Esophagus muscularis mucosa (tissue), 4 donors: ENCODE results near the gene GSDME. TPM values are rescaled to one million over a fixed set of nuclear protein-coding genes. Genes with fewer than 3 reads are reported as not detected.
A peak's percentile ranks its signal among the peaks of the same experiment; 100 is the strongest.
"Not testable (repeated sequence)": the region's sequence is repeated elsewhere in the genome, so short reads cannot be mapped to it uniquely, and the experiment has no call there.

Experiments
- DNase-seq: peaks from one replicate; pipeline ENCODE4 v3.0.0-alpha.2; 2017; ENCODE audit errors: extremely low spot score
- H3K27ac ChIP-seq, 4 donors: fragments of 200-600 bp; sonication (generic); replicated peaks in 1 of 4; 1 replicate in 3 of 4; 2 replicates in 1 of 4; pipeline ENCODE4 v1.5.1; 2016 to 2019; ENCODE audit warnings: mild to moderate bottlenecking in 1 of 4
- H3K27me3 ChIP-seq, 4 donors: fragments of 200-600 bp; sonication (generic); one replicate each; pipeline versions ENCODE4 v1.5.1 to v1.6.0; 2016 to 2019
- H3K36me3 ChIP-seq, 4 donors: fragments of 200-600 bp; sonication (generic); one replicate each; pipeline ENCODE4 v1.5.1; 2016 to 2019
- H3K4me1 ChIP-seq, 4 donors: fragments of 200-600 bp; sonication (generic); one replicate each; pipeline ENCODE4 v1.5.1; 2016 to 2019
- H3K4me3 ChIP-seq, 4 donors: fragments of 200-600 bp; sonication (generic); 1 replicate in 2 of 4; 2 replicates in 2 of 4; pipeline ENCODE4 v1.5.1; 2016 to 2019; ENCODE audit warnings: mild to moderate bottlenecking in 4 of 4, moderate library complexity in 1 of 4
- H3K9me3 ChIP-seq, 4 donors: fragments of 200-600 bp; sonication (generic); 1 replicate in 3 of 4; 2 replicates in 1 of 4; pipeline ENCODE4 v1.5.1; 2016 to 2019
- EP300 ChIP-seq: sonication (generic); formaldehyde crosslinking; IDR thresholded peaks from one replicate; pipeline ENCODE4 v1.6.1; 2017; ENCODE audit warnings: antibody characterized with exemption
- POLR2A ChIP-seq: fragments of 450-650 bp; IDR thresholded peaks from one replicate; pipeline ENCODE4 v1.6.1; 2017; ENCODE audit warnings: antibody characterized with exemption, moderate library complexity, mild to moderate bottlenecking, low read depth
- POLR2AphosphoS5 ChIP-seq, 2 donors: sonication (generic); formaldehyde crosslinking; IDR thresholded peaks; one replicate each; pipeline ENCODE4 v1.6.1; 2017; ENCODE audit warnings: antibody characterized with exemption in 2 of 2
- WGBS: methylation state at CpG from one replicate; pipeline ENCODE4 v1.1.5; 2018; 5-methylcytosine and 5-hydroxymethylcytosine counted together
- intact Hi-C: fragments of 100-400 bp; cut with DNase I; formaldehyde crosslinking; loops from one replicate; pipeline ENCODE4 v1.15.1; 2023
- total RNA-seq, 4 donors: library from RNA; depleted of rRNA; stranded (reverse); fragments of >200 nt; gene quantifications; one replicate each; pipeline versions ENCODE4 v1.1.0 to v1.2.1, GENCODE V29; 2016
- TF ChIP-seq, protein P1 (sequence below), 3 experiments: fragments of 200-600 bp in 2 of 3; fragments of 450-650 bp in 1 of 3; sonication (generic) in 2 of 3; IDR thresholded peaks; one replicate each; pipeline ENCODE4 v1.5.1; 2017 to 2019; ENCODE audit warnings: antibody characterized with exemption in 3 of 3, mild to moderate bottlenecking in 2 of 3, moderate library complexity in 1 of 3

The GSDME gene
- total RNA-seq, 4 donors from 2014 or later = 6.5 to 12.2 (median 11.0) TPM

DNA sequence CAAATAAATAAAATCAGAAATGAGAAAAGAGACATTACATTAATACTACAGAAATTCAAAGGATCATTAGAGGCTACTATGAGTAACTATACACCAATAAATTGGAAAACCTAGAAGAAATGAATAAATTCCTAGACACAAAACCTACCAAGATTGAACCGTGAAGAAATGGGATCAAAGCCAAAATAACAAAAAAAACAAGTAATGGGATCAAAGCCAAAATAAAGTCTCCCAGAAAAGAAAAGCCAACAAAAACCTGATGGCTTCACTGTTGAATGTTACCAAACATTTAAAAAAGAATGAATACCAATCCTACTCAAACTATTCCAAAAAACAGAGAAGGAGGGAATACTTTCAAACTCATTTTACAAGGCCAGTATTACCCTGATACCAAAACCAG is 20.0 kb downstream of the GSDME start:
- Histone ChIP-seq H3K27me3 (no peaks in the 10 kb centered on the region), H3K4me1 (peaks cover 0 to 27% (median 15%) of the 10 kb centered on the region in 4 donors), H3K9me3 (peaks cover 0 to 6% (median 3%) of the 10 kb centered on the region in 4 donors), H3K4me3 (no peak overlapping the region), H3K36me3 (peaks cover 0 to 6% (median 0%) of the 10 kb centered on the region in 4 donors), H3K27ac (no peak overlapping the region)
- TF ChIP-seq POLR2AphosphoS5 (IDR thresholded peaks at IDR 0.05) (no peak), POLR2A (no peak), EP300 (no peak)
- TF ChIP-seq, protein P1, sequence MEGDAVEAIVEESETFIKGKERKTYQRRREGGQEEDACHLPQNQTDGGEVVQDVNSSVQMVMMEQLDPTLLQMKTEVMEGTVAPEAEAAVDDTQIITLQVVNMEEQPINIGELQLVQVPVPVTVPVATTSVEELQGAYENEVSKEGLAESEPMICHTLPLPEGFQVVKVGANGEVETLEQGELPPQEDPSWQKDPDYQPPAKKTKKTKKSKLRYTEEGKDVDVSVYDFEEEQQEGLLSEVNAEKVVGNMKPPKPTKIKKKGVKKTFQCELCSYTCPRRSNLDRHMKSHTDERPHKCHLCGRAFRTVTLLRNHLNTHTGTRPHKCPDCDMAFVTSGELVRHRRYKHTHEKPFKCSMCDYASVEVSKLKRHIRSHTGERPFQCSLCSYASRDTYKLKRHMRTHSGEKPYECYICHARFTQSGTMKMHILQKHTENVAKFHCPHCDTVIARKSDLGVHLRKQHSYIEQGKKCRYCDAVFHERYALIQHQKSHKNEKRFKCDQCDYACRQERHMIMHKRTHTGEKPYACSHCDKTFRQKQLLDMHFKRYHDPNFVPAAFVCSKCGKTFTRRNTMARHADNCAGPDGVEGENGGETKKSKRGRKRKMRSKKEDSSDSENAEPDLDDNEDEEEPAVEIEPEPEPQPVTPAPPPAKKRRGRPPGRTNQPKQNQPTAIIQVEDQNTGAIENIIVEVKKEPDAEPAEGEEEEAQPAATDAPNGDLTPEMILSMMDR (IDR thresholded peaks at IDR 0.05) = no peak
- 41% methylated on average over 1 of the region's 1 CpG for WGBS
- DNase-seq = no peak
- intact Hi-C loops = no loop called here

DNA sequence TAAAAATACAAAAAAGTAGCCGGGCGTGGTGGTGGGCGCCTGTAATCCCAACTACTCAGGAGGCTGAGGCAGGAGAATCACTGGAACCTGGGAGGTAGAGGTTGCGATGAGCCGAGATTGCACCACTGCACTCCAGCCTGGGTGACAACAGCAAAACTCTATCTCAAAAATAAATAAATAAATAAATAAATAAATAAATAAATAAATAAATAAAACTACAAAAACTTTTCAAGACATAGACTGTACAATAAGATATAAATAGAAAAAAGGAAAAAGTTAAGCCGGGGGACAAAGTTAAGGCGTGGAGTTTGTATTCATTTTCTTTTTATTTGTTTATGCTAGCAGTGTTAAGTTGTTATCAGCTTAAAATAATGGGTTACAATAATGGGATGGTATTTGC is 21.7 kb downstream of the GSDME start:
- H3K27ac ChIP-seq, H3K27me3 ChIP-seq, H3K4me3 ChIP-seq, intact Hi-C loops, DNase-seq, H3K9me3 ChIP-seq, H3K36me3 ChIP-seq: not testable (repeated sequence)
- peaks cover 0 to 27% (median 15%) of the 10 kb centered on the region in 4 donors for H3K4me1 ChIP-seq
- WGBS = 97% methylated on average over 7 of the region's 7 CpGs

GRCh38 chr7:24734306-24734705 is 23.0 kb downstream of the GSDME start:
- TF ChIP-seq EP300 (no peak), POLR2A (no peak), POLR2AphosphoS5 (IDR thresholded peaks at IDR 0.05) (no peak)
- TF ChIP-seq, protein P1 (IDR thresholded peaks at IDR 0.05) = no peak
- peaks cover 0 to 6% (median 0%) of the 10 kb centered on the region in 4 donors for H3K36me3 ChIP-seq
- no peak overlapping the region for H3K27ac ChIP-seq
- DNase-seq = no peak
- no peak overlapping the region for H3K4me3 ChIP-seq
- no peaks in the 10 kb centered on the region for H3K27me3 ChIP-seq
- H3K9me3 ChIP-seq = peaks cover 0 to 6% (median 3%) of the 10 kb centered on the region in 4 donors
- intact Hi-C loops = no loop called here
- peaks cover 0 to 30% (median 16%) of the 10 kb centered on the region in 4 donors for H3K4me1 ChIP-seq

DNA sequence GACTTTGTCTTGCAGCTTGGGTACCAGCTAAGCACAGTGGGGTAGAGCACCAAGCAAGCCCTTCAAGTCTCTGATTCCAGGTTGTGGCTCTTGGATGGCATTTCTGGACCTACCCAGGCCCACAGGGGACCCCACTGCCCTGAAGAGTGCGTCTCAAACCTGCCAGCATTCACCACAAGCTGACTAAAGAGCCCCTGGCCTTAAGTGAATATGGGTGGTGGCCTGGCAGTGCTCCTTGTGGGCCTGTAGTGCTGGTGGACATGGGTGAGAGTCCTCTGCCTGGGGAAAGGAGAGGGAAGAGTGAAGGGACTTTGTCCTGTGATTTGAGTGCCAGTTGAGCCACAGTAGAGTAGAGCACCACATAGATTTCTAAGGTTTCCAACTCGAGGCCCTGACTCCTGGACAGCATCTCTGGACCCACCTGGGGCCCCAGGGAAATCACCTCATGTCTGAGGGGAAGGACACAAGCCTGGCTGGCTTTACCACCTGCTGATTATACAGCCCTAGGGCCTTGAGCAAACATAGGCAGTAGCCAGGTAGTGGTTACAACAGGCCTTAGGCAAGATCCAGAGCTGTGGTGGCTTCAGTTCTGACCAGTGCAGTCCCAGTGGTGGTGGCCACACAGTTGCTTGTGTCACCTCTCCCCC is 23.7 kb downstream of the GSDME start:
- WGBS = 100% methylated on average over 1 of the region's 2 CpGs
- DNase-seq = peak; percentile 66
- intact Hi-C loops = no loop called here

GRCh38 chr7:24732646-24733413 is 24.4 kb downstream of the GSDME start:
- Histone ChIP-seq H3K9me3 (no peaks in the 10 kb centered on the region), H3K27ac (no peak overlapping the region), H3K4me3 (no peak overlapping the region), H3K27me3 (no peaks in the 10 kb centered on the region), H3K4me1 (peaks cover 0 to 41% (median 25%) of the 10 kb centered on the region in 4 donors), H3K36me3 (peaks cover 0 to 6% (median 0%) of the 10 kb centered on the region in 4 donors)
- TF ChIP-seq POLR2A (no peak), POLR2AphosphoS5 (IDR thresholded peaks at IDR 0.05) (peak in 1 of 2 donors; percentile 7)
- intact Hi-C loops = no loop called here
- peak; percentile 74 for DNase-seq
- 88% methylated on average over 4 of the region's 4 CpGs for WGBS

More for the DNA sequence above, 23.7 kb downstream of the GSDME start:
- Histone ChIP-seq H3K27me3 (no peaks in the 10 kb centered on the region), H3K27ac (no peak overlapping the region), H3K9me3 (peaks cover 0 to 2% (median under 1%) of the 10 kb centered on the region in 4 donors), H3K4me3 (no peak overlapping the region), H3K4me1 (peaks cover 0 to 38% (median 22%) of the 10 kb centered on the region in 4 donors), H3K36me3 (peaks cover 0 to 6% (median 0%) of the 10 kb centered on the region in 4 donors)
- TF ChIP-seq POLR2AphosphoS5 (IDR thresholded peaks at IDR 0.05) (no peak), EP300 (no peak), POLR2A (no peak)
- TF ChIP-seq, protein P1 (IDR thresholded peaks at IDR 0.05) = no peak
